AG09309 (cell line): ENCODE results near the gene VWDE.

ENCODE experiments used
- DNase-seq: peaks from one replicate; pipeline ENCODE4 v3.0.0-alpha.2; 2010; ENCODE audit warnings: low read depth
- H3K4me3 ChIP-seq: 2 replicates; pipeline ENCODE4 v1.5.1; 2011; ENCODE audit warnings: mild to moderate bottlenecking, low read depth, low read length, moderate library complexity; ENCODE audit not compliant: control insufficient read depth
- CTCF ChIP-seq: IDR thresholded peaks from 2 replicates; pipeline ENCODE4 v1.5.1; 2011; ENCODE audit warnings: mild to moderate bottlenecking, low read depth, low read length, inconsistent platforms; ENCODE audit not compliant: insufficient read depth, control insufficient read depth; ENCODE audit errors: missing control alignments

VWDE gene

GRCh38 chr7:12337095-12337494 lies 66.6 kb downstream of the VWDE start:
- no peak overlapping the region for H3K4me3 ChIP-seq
- TF ChIP-seq CTCF: no peak
- DNase-seq: no peak

GRCh38 chr7:12328888-12329770 lies 74.5 kb downstream of the VWDE start:
- no peak for DNase-seq
- no peak for TF ChIP-seq CTCF
- H3K4me3 ChIP-seq: no peak overlapping the region

- no peak for TF ChIP-seq CTCF
Measured at GRCh38 chr7:12327922-12328321, 75.7 kb downstream of the VWDE start.

GRCh38 chr7:12325646-12326045 lies 78.0 kb downstream of the VWDE start:
- DNase-seq: no peak
- no peak for TF ChIP-seq CTCF
- no peak overlapping the region for H3K4me3 ChIP-seq

More at GRCh38 chr7:12327922-12328321, 75.7 kb downstream of the VWDE start:
- DNase-seq: no peak
- no peak overlapping the region for H3K4me3 ChIP-seq

GRCh38 chr7:12323415-12323814 lies 80.2 kb downstream of the VWDE start:
- no peak for DNase-seq
- no peak overlapping the region for H3K4me3 ChIP-seq
- no peak for TF ChIP-seq CTCF

- DNase-seq: no peak
- no peak overlapping the region for H3K4me3 ChIP-seq
Measured at GRCh38 chr7:12322903-12323300, 80.8 kb downstream of the VWDE start.

More at GRCh38 chr7:12322903-12323300, 80.8 kb downstream of the VWDE start:
- TF ChIP-seq CTCF: no peak
